Aorta (tissue), 5 donors: Measurements from ENCODE around the gene ACBD3. TPM values are rescaled to one million over a fixed set of nuclear protein-coding genes. Genes with fewer than 3 reads are reported as not detected.

Source experiments
- ATAC-seq: fragments of 200-7000 bp; cut with Tn5 transposase; one replicate; pipeline ENCODE4 v1.9.1; 2022; ENCODE audit warnings: moderate library complexity; ENCODE audit not compliant: low FRiP score
- DNase-seq, 2 donors: peaks; one replicate each; pipeline ENCODE4 v3.0.0-alpha.2; 2020
- H3K27ac ChIP-seq, 2 donors: one replicate each; pipeline ENCODE4 v1.5.1; 2013; ENCODE audit warnings: low read length in 2 of 2, mild to moderate bottlenecking in 2 of 2, moderate library complexity in 2 of 2, control low read depth in 1 of 2, inconsistent platforms in 1 of 2, low read depth in 1 of 2
- H3K27me3 ChIP-seq, 2 donors: one replicate each; pipeline ENCODE4 v1.6.1; 2013; ENCODE audit warnings: control low read depth in 1 of 2, low read length in 1 of 2, mild to moderate bottlenecking in 1 of 2, moderate library complexity in 1 of 2; ENCODE audit not compliant: insufficient read depth in 2 of 2, control insufficient read depth in 1 of 2
- H3K36me3 ChIP-seq, 2 donors: one replicate each; pipeline ENCODE4 v1.6.1; 2013; ENCODE audit warnings: control low read depth in 1 of 2, low read length in 1 of 2, mild to moderate bottlenecking in 1 of 2; ENCODE audit not compliant: insufficient read depth in 2 of 2, control insufficient read depth in 1 of 2
- H3K4me1 ChIP-seq, 2 donors: one replicate each; pipeline ENCODE4 v1.6.1; 2013; ENCODE audit warnings: low read length in 2 of 2, control low read depth in 1 of 2, mild to moderate bottlenecking in 1 of 2, moderate library complexity in 1 of 2; ENCODE audit not compliant: insufficient read depth in 2 of 2, control insufficient read depth in 1 of 2
- H3K4me3 ChIP-seq, 2 donors: one replicate each; pipeline ENCODE4 v1.5.1; 2013; ENCODE audit warnings: low read length in 2 of 2, control low read depth in 1 of 2, mild to moderate bottlenecking in 1 of 2
- H3K9me3 ChIP-seq: one replicate; pipeline ENCODE4 v1.6.1; 2013; ENCODE audit warnings: mild to moderate bottlenecking, low read length; ENCODE audit not compliant: control insufficient read depth
- WGBS, 2 donors: extraction: QIAGEN DNeasy Blood & Tissue Kit; methylation state at CpG; one replicate each; pipeline ENCODE4 v1.1.7; 2013; 5-methylcytosine and 5-hydroxymethylcytosine counted together
- intact Hi-C, 2 donors: fragments of 100-400 bp; cut with DNase I; formaldehyde crosslinking; loops; one replicate each; pipeline versions ENCODE4 v1.14.2 to v1.15.0; 2022
- polyA plus RNA-seq, 2 donors: library from polyadenylated mRNA; stranded (reverse); fragments of 200-250 nt; gene quantifications; one replicate each; pipeline ENCODE4 v1.2.3, GENCODE V29; 2013
- total RNA-seq, 2 donors: library from RNA; stranded (reverse); fragmentation: NEBNext Ultra II Directional; extraction: Animal tissue kit (Norgen Biotek cat#: 25700); gene quantifications; one replicate each; pipeline ENCODE4 v1.2.1, GENCODE V29; 2021
- donor health status: healthy with polysubstance abuse.
- donor health status: Bipolar disorder and iron deficiency.
- donor health status: DM: no; HTN: no; CAD: no.
- donor health status: DM: no; HTN: no; CAD: no.
- donor health status: DM: yes; HTN: yes; CAD: no.

ACBD3 gene
- total and polyA plus RNA-seq, 4 donors: 14.2 to 45.5 (median 33.5) TPM

GRCh38 chr1:226125097-226125630 lies 61.4 kb downstream of the ACBD3 start:
- H3K4me1 ChIP-seq: no peaks in the 10 kb centered on the region
- no peaks in the 10 kb centered on the region for H3K9me3 ChIP-seq
- DNase-seq (peak; percentile 88 to 96), ATAC-seq (peak; percentile 73)
- H3K4me3 ChIP-seq: no peak overlapping the region
- no peaks in the 10 kb centered on the region for H3K27me3 ChIP-seq
- no peaks in the 10 kb centered on the region for H3K36me3 ChIP-seq
- intact Hi-C loops: loop anchor here (1.0 to 2.0 kb wide), 2 partner anchors 72 kb away; no protein-coding TSS in a partner anchor
- 3 to 4% methylated on average over 12 of the region's 12 CpGs for WGBS, 2 donors
- H3K27ac ChIP-seq: no peak overlapping the region

GRCh38 chr1:226123591-226124471 lies 62.7 kb downstream of the ACBD3 start:
- no peak for ATAC-seq
- no peaks in the 10 kb centered on the region for H3K9me3 ChIP-seq
- no peak overlapping the region for H3K27ac ChIP-seq
- intact Hi-C loops: loop anchor here (2.0 to 5.0 kb wide), 3 partner anchors 42 to 208 kb away; no protein-coding TSS in a partner anchor
- H3K27me3 ChIP-seq: no peaks in the 10 kb centered on the region
- DNase-seq: peak; percentile 37 to 57
- no peaks in the 10 kb centered on the region for H3K4me1 ChIP-seq
- H3K4me3 ChIP-seq: no peak overlapping the region
- 90 to 91% methylated on average over 14 of the region's 14 CpGs for WGBS, 2 donors
- H3K36me3 ChIP-seq: no peaks in the 10 kb centered on the region

- Histone ChIP-seq H3K4me1 (no peaks in the 10 kb centered on the region), H3K9me3 (no peaks in the 10 kb centered on the region), H3K27me3 (no peaks in the 10 kb centered on the region), H3K36me3 (no peaks in the 10 kb centered on the region), H3K27ac (no peak overlapping the region), H3K4me3 (no peak overlapping the region)
- ATAC-seq (no peak), DNase-seq (peak; percentile 44 to 50)
- 84 to 93% methylated on average over 4 of the region's 4 CpGs for WGBS, 2 donors
- intact Hi-C loops: loop anchor here (5.0 kb wide), 2 partner anchors 41 to 209 kb away; no protein-coding TSS in a partner anchor
Measured at GRCh38 chr1:226123212-226123560, 63.4 kb downstream of the ACBD3 start.

GRCh38 chr1:226121587-226122400 lies 64.7 kb downstream of the ACBD3 start:
- H3K9me3 ChIP-seq: no peaks in the 10 kb centered on the region
- DNase-seq: peak; percentile 75 to 91
- H3K27ac ChIP-seq: no peak overlapping the region
- H3K4me3 ChIP-seq: peak overlapping the region; percentile 67 to 73
- H3K27me3 ChIP-seq: no peaks in the 10 kb centered on the region
- ATAC-seq: peak; percentile 87
- whole genome bisulfite sequencing, 2 donors: 0 to 1% methylated on average over 68 to 104 of the region's 104 CpGs
- no peaks in the 10 kb centered on the region for H3K36me3 ChIP-seq
- H3K4me1 ChIP-seq: no peaks in the 10 kb centered on the region
- intact Hi-C loops: loop anchor here (1.0 to 5.0 kb wide), 3 partner anchors 39 to 211 kb away; no protein-coding TSS in a partner anchor

- no peak for ATAC-seq
- Histone ChIP-seq H3K27me3 (no peaks in the 10 kb centered on the region), H3K9me3 (no peaks in the 10 kb centered on the region), H3K4me1 (no peaks in the 10 kb centered on the region), H3K4me3 (no peak overlapping the region), H3K36me3 (no peaks in the 10 kb centered on the region), H3K27ac (no peak overlapping the region)
- DNase-seq: no peak
- intact Hi-C loops: loop anchor here (1.0 to 5.0 kb wide), 3 partner anchors 39 to 211 kb away; no protein-coding TSS in a partner anchor
- WGBS, 2 donors: 22 to 29% methylated on average over 27 to 37 of the region's 37 CpGs
Measured at GRCh38 chr1:226121049-226121586, 65.4 kb downstream of the ACBD3 start.

- DNase-seq (peak in 1 of 2 donors; percentile 41), ATAC-seq (no peak)
- H3K27ac ChIP-seq: no peak overlapping the region
- intact Hi-C loops: loop anchor here (5.0 kb wide), 2 partner anchors 38 to 212 kb away; no protein-coding TSS in a partner anchor
- no peaks in the 10 kb centered on the region for H3K27me3 ChIP-seq
- no peaks in the 10 kb centered on the region for H3K9me3 ChIP-seq
- H3K4me3 ChIP-seq: no peak overlapping the region
- H3K4me1 ChIP-seq: no peaks in the 10 kb centered on the region
- H3K36me3 ChIP-seq: no peaks in the 10 kb centered on the region
- 92 to 94% methylated on average over 5 of the region's 5 CpGs for WGBS, 2 donors
Measured at GRCh38 chr1:226120398-226120797, 66.1 kb downstream of the ACBD3 start.

- Histone ChIP-seq H3K27ac (no peak overlapping the region), H3K4me1 (no peaks in the 10 kb centered on the region), H3K4me3 (no peak overlapping the region), H3K9me3 (no peaks in the 10 kb centered on the region), H3K27me3 (no peaks in the 10 kb centered on the region), H3K36me3 (no peaks in the 10 kb centered on the region)
- ATAC-seq (no peak), DNase-seq (no peak)
- 88 to 89% methylated on average over 6 of the region's 6 CpGs for WGBS, 2 donors
- intact Hi-C loops: no loop called here
Measured at GRCh38 chr1:226119169-226119568, 67.4 kb downstream of the ACBD3 start.

GRCh38 chr1:226118357-226118756 lies 68.2 kb downstream of the ACBD3 start:
- no peaks in the 10 kb centered on the region for H3K9me3 ChIP-seq
- H3K27ac ChIP-seq: no peak overlapping the region
- no peaks in the 10 kb centered on the region for H3K4me1 ChIP-seq
- no peak for ATAC-seq
- no peaks in the 10 kb centered on the region for H3K27me3 ChIP-seq
- 94 to 99% methylated on average over 4 of the region's 4 CpGs for WGBS, 2 donors
- no peak overlapping the region for H3K4me3 ChIP-seq
- intact Hi-C loops: no loop called here
- no peak for DNase-seq
- no peaks in the 10 kb centered on the region for H3K36me3 ChIP-seq
